COR-L47 (cell line): ENCODE data around the gene KRTAP10-5.

Experiments used
- DNase-seq: peaks from one replicate; lab custom pipeline; 2025; lab: John Stamatoyannopoulos, UW

Gene KRTAP10-5

DNA sequence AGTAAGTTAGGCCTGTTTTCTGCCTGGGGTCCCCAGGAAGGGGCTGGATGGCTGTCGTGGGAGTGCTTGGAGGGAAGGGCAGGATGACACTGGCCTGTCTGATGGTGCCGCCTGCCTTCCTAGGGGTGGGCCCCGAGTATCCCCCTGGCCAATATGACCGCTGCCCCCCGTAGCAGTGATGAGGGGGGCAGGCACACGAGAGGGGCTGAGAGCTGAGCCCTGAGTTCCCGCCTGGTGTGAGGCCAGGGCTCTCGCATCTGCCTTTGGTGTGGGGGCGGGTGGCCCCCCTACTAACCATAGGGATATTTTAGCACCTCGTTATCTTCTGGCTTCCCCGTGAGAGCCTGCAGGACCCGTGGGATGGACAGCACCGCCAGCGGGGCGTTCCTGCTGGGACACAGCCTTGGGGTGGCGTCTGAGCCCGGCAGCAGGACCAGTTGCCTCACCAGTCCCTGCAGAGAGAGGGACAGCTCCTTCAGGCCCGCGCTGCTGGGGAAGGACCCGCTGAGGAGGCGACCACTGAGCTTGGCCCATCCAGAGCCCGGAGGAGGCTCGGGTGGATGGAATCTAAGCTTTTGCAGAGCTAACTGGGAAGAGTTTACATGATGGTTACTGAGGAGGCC lies 50.8 kb downstream of the KRTAP10-5 start:
- no peak for DNase-seq
